ENCODE measurements around the gene DEPP1. TPM values are rescaled to one million over a fixed set of nuclear protein-coding genes. Genes with fewer than 3 reads are reported as not detected.

DEPP1 gene
- total RNA-seq, 1 experiment from 2014 or later, result 3.8 TPM

DNA sequence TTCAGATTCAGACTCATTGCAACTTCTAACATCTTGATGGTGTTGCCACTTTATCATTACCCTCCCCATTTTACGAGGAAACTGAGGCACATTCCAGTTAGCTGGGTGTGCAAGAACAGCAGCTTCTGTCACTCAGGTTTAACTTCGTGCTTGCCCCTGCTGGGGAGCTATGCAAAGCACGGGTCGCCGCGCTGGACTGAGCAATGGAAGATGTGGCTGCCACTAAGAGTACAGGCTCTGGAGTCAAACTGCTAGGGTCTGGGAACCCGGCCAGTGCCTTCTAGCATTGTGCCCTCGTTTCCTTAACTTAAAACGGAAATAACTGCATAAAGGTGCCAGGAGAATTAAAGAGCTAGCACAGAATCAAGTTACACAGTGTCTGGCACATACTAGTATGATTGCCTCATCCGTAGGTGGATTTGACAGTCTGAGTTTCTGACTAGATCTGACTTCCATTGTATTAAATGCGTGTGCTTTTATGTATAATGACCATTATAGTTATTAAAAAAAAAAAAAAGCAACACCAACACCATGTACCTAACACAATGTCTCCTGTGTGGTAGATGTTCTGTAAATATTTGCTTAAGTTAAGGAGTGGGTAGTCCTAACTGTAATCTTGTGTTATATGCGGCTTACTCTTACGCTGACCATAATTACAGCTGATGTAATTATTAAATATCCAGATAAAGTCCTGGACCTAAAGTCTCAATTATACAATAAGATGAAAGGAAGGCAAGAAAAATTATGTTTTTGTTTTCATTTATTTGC is 23.0 kb upstream of the DEPP1 start:
- Histone ChIP-seq H3K4me1 (ENCODE audit: control insufficient read depth in 1 of 2, insufficient read depth in 2 of 2, low read length in 2 of 2) (peaks cover 0 to 7% of the 10 kb centered on the region in 2 experiments; a peak in 1 of 4 replicates), H4K20me1 (ENCODE audit: insufficient read depth) (no peaks in the 10 kb centered on the region), H2AFZ (ENCODE audit: low read depth, low read length, poor library complexity, severe bottlenecking) (no peak overlapping the region), H3K9ac (ENCODE audit: low read length) (peak overlapping the region; percentile 62), H3K27me3 (ENCODE audit: insufficient read depth, low read length) (0 out of 2 replicates have a peak, but pooled peaks cover 5% of the 10 kb centered on the region), H3K9me3 (ENCODE audit: control insufficient read depth in 1 of 2, insufficient read depth in 1 of 2, low read depth in 1 of 2, low read length in 2 of 2) (no peaks in the 10 kb centered on the region), H3K4me3 (replicated peaks in 1 of 2; ENCODE audit: low read depth in 1 of 2, low read length in 2 of 2) (peak overlapping the region; percentile 52 to 62), H3K27ac (ENCODE audit: low read depth, low read length) (peak overlapping the region; percentile 71), H3K4me2 (ENCODE audit: low read length) (peak overlapping the region; percentile 74), H3K36me3 (ENCODE audit: control insufficient read depth in 1 of 2, insufficient read depth in 2 of 2, low read length in 2 of 2) (no peaks in the 10 kb centered on the region), H3K9me2 (ENCODE audit: insufficient read depth) (no peaks in the 10 kb centered on the region), H3K79me2 (ENCODE audit: insufficient read depth, low read length) (peaks cover 25% of the 10 kb centered on the region)
- no peak for TF ChIP-seq FOSL1 (IDR thresholded peaks at IDR 0.05; ENCODE audit: low read depth)
- TF ChIP-seq SIN3A (IDR thresholded peaks at IDR 0.05; ENCODE audit: low read depth), result no peak
- TF ChIP-seq, protein P1, sequence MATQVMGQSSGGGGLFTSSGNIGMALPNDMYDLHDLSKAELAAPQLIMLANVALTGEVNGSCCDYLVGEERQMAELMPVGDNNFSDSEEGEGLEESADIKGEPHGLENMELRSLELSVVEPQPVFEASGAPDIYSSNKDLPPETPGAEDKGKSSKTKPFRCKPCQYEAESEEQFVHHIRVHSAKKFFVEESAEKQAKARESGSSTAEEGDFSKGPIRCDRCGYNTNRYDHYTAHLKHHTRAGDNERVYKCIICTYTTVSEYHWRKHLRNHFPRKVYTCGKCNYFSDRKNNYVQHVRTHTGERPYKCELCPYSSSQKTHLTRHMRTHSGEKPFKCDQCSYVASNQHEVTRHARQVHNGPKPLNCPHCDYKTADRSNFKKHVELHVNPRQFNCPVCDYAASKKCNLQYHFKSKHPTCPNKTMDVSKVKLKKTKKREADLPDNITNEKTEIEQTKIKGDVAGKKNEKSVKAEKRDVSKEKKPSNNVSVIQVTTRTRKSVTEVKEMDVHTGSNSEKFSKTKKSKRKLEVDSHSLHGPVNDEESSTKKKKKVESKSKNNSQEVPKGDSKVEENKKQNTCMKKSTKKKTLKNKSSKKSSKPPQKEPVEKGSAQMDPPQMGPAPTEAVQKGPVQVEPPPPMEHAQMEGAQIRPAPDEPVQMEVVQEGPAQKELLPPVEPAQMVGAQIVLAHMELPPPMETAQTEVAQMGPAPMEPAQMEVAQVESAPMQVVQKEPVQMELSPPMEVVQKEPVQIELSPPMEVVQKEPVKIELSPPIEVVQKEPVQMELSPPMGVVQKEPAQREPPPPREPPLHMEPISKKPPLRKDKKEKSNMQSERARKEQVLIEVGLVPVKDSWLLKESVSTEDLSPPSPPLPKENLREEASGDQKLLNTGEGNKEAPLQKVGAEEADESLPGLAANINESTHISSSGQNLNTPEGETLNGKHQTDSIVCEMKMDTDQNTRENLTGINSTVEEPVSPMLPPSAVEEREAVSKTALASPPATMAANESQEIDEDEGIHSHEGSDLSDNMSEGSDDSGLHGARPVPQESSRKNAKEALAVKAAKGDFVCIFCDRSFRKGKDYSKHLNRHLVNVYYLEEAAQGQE (IDR thresholded peaks at IDR 0.05; ENCODE audit: low read depth), result no peak
- no peak for TF ChIP-seq CEBPB (IDR thresholded peaks at IDR 0.05; ENCODE audit: low read depth)
- ATAC-seq (peak; percentile 79), DNase-seq (ENCODE audit: low read depth, low spot score) (no peak)
- BruUV-seq (replicated peaks), result no TSS peak
- ChIA-PET RAD21 (ENCODE audit: low non-redundant PET in 1 of 2, low total read pairs in 2 of 2, uncharacterized antibody in 2 of 2, unreplicated experiment in 2 of 2) (no interaction called here), POLR2A (interaction anchor here (1.2 to 1.8 kb wide), 3 partner anchors 21 to 69 kb away, joined by 4 to 6 read pairs (median 5); partner anchors contain the start of gene DEPP1), CTCF (interaction anchor here (1.1 to 1.2 kb wide), 2 partner anchors 21 to 23 kb away, joined by 3 read pairs; partner anchors contain the start of gene DEPP1)
- intact Hi-C loops (cut with micrococcal nuclease), result loop anchor here (10.0 kb wide), 3 partner anchors 233 to 1223 kb away; no protein-coding TSS in a partner anchor
